Endodermal cell (in vitro differentiated cells): Measurements from ENCODE around the gene ADGRG6. TPM values are rescaled to one million over a fixed set of nuclear protein-coding genes. Genes with fewer than 3 reads are reported as not detected.
A peak's percentile ranks its signal among the peaks of the same experiment; 100 is the strongest.

Experiments used
- DNase-seq: peaks from one replicate; pipeline ENCODE4 v3.0.0-alpha.2; 2017
- H3K27ac ChIP-seq: 2 replicates; pipeline ENCODE4 v1.5.1; 2013; ENCODE audit warnings: mild to moderate bottlenecking, low read depth, low read length, moderate library complexity
- H3K27me3 ChIP-seq: 2 replicates; pipeline ENCODE4 v1.6.1; 2013; ENCODE audit warnings: mild to moderate bottlenecking, low read length, moderate library complexity; ENCODE audit not compliant: insufficient read depth, control insufficient read depth, poor library complexity, severe bottlenecking
- H3K36me3 ChIP-seq: 2 replicates; pipeline ENCODE4 v1.7.0; 2013; ENCODE audit warnings: mild to moderate bottlenecking, low read length, moderate library complexity; ENCODE audit not compliant: control insufficient read depth, insufficient read depth
- H3K4me1 ChIP-seq: one replicate; pipeline ENCODE4 v1.7.0; 2013; ENCODE audit warnings: low read length; ENCODE audit not compliant: control insufficient read depth, insufficient read depth
- H3K4me3 ChIP-seq: 2 replicates; pipeline ENCODE4 v1.5.1; 2013; ENCODE audit warnings: mild to moderate bottlenecking, low read length, moderate library complexity
- H3K9ac ChIP-seq: 2 replicates; pipeline ENCODE4 v1.6.1; 2013; ENCODE audit warnings: mild to moderate bottlenecking, low read length, moderate library complexity; ENCODE audit not compliant: poor library complexity, severe bottlenecking; ENCODE audit errors: extremely low read depth
- H3K9me3 ChIP-seq: 2 replicates; pipeline ENCODE4 v1.6.1; 2013; ENCODE audit warnings: mild to moderate bottlenecking, low read length, moderate library complexity; ENCODE audit not compliant: control insufficient read depth
- H3K27ac Mint-ChIP-seq: 2 replicates; pipeline ENCODE4 v1.8.0; 2020; ENCODE audit warnings: mixed read lengths
- H3K27me3 Mint-ChIP-seq: 2 replicates; pipeline ENCODE4 v1.8.0; 2021; ENCODE audit warnings: mild to moderate bottlenecking, mixed read lengths; ENCODE audit not compliant: insufficient read depth
- H3K36me3 Mint-ChIP-seq: 2 replicates; pipeline ENCODE4 v1.8.0; 2020; ENCODE audit warnings: low read depth, mixed read lengths
- H3K4me1 Mint-ChIP-seq: 2 replicates; pipeline ENCODE4 v1.8.0; 2020; ENCODE audit warnings: mixed read lengths
- H3K4me3 Mint-ChIP-seq: 2 replicates; pipeline ENCODE4 v1.8.0; 2020; ENCODE audit warnings: mild to moderate bottlenecking, moderate library complexity, mixed read lengths
- H3K9me3 Mint-ChIP-seq: 2 replicates; pipeline ENCODE4 v1.8.0; 2020; ENCODE audit warnings: mild to moderate bottlenecking, mixed read lengths
- WGBS, 2 experiments: methylation state at CpG; one replicate each; pipeline versions ENCODE4 v1.1.5 to v1.1.7; 2013; ENCODE audit warnings: missing lambda C conversion rate in 2 of 2, mixed read lengths in 1 of 2; ENCODE audit not compliant: insufficient coverage in 1 of 2, insufficient read length in 1 of 2; 5-methylcytosine and 5-hydroxymethylcytosine counted together
- total RNA-seq, 2 donors: library from RNA; stranded (reverse); fragmentation: NEBNext Ultra II Directional in 1 of 2; extraction: Animal tissue kit (Norgen Biotek cat#: 25700) in 1 of 2; gene quantifications; 2 replicates in 1 of 2; 3 replicates in 1 of 2; pipeline ENCODE4 v1.2.1, GENCODE V29; 2021
- TF ChIP-seq, protein P1 (sequence below): fragments of 200-600 bp; sonication (generic); conservative IDR thresholded peaks from 2 replicates; pipeline ENCODE4 v1.5.0; 2021; ENCODE audit warnings: antibody characterized with exemption, mild to moderate bottlenecking

The ADGRG6 gene
- total RNA-seq, 2 donors from 2014 or later = 20.4 to 26.8 TPM

DNA sequence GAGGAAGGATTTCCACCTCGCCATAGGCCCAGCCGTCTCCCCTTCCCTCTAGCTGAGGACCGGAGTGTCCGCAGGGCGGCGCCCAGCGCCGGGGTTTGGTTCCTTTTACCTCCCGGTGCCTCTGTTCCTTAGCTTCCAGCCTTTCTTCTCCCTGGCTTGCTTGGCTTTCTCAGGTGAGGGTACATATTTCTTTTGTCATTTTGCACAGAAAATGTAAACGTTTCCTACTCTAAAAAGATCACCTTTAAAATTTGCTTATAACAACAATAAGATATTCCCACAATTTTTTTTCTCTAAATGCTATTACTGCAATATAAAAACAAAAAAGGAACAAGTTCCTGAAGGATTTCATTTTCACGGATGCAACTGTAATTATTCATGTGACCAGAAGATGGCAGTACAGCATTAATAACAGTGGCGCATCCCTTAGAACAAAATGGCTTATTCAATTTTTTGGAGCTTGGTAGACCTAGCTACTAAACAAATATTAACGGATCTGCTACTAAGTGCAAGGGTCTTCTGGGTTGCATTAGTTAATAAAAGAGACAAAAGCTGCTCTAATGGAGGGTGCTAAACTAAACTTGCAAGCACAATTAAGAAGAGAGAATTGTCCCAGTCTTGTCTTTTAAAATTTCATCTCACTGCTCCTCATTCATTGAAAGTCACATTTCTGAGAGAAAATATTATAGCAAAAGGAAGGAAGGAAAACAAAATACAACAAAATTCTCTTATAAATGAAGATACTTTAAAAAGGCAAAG, 172.9 kb downstream of the ADGRG6 start:
- Mint-ChIP-seq H3K36me3 (no peaks in the 10 kb centered on the region), H3K4me3 (no peak overlapping the region), H3K4me1 (peaks cover 5% of the 10 kb centered on the region), H3K27ac (no peak overlapping the region), H3K27me3 (no peaks in the 10 kb centered on the region), H3K9me3 (no peaks in the 10 kb centered on the region)
- Histone ChIP-seq H3K4me1 (no peaks in the 10 kb centered on the region), H3K4me3 (no peak overlapping the region), H3K27me3 (no peaks in the 10 kb centered on the region), H3K9ac (no peak overlapping the region), H3K9me3 (no peaks in the 10 kb centered on the region), H3K36me3 (no peaks in the 10 kb centered on the region), H3K27ac (no peak overlapping the region)
- WGBS, 2 experiments = 8 to 9% methylated on average over 11 to 13 of the region's 13 CpGs
- peak; percentile 91 for DNase-seq
- TF ChIP-seq, protein P1, sequence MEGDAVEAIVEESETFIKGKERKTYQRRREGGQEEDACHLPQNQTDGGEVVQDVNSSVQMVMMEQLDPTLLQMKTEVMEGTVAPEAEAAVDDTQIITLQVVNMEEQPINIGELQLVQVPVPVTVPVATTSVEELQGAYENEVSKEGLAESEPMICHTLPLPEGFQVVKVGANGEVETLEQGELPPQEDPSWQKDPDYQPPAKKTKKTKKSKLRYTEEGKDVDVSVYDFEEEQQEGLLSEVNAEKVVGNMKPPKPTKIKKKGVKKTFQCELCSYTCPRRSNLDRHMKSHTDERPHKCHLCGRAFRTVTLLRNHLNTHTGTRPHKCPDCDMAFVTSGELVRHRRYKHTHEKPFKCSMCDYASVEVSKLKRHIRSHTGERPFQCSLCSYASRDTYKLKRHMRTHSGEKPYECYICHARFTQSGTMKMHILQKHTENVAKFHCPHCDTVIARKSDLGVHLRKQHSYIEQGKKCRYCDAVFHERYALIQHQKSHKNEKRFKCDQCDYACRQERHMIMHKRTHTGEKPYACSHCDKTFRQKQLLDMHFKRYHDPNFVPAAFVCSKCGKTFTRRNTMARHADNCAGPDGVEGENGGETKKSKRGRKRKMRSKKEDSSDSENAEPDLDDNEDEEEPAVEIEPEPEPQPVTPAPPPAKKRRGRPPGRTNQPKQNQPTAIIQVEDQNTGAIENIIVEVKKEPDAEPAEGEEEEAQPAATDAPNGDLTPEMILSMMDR = peak; percentile 89

DNA sequence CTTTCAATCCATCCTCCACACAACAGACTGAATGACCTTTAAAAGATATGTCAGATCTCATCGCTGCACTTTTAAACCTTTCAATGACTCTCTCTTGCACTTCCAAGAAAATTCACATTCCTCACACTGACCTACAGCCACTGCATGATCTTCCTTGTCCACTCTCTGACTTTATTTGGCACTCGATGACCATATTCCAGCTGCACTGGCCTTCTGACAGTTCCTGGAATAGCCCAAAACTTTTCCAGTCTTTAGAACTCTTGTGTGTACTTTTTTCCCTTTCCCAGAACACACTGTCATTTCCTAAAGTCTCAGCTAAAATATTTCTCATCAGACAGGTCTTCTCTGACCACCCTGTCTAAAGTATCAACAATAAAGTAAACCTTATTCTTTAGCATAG, 174.6 kb downstream of the ADGRG6 start:
- Mint-ChIP-seq H3K27ac (no peak overlapping the region), H3K27me3 (no peaks in the 10 kb centered on the region), H3K4me3 (no peak overlapping the region), H3K36me3 (no peaks in the 10 kb centered on the region), H3K4me1 (peaks cover 7% of the 10 kb centered on the region), H3K9me3 (no peaks in the 10 kb centered on the region)
- Histone ChIP-seq H3K9me3 (no peaks in the 10 kb centered on the region), H3K4me1 (no peaks in the 10 kb centered on the region), H3K27ac (no peak overlapping the region), H3K36me3 (no peaks in the 10 kb centered on the region), H3K27me3 (no peaks in the 10 kb centered on the region), H3K4me3 (no peak overlapping the region), H3K9ac (no peak overlapping the region)
- whole genome bisulfite sequencing, 2 experiments = 89 to 96% methylated on average over 2 of the region's 2 CpGs
- no peak for DNase-seq
- TF ChIP-seq, protein P1 = no peak

DNA sequence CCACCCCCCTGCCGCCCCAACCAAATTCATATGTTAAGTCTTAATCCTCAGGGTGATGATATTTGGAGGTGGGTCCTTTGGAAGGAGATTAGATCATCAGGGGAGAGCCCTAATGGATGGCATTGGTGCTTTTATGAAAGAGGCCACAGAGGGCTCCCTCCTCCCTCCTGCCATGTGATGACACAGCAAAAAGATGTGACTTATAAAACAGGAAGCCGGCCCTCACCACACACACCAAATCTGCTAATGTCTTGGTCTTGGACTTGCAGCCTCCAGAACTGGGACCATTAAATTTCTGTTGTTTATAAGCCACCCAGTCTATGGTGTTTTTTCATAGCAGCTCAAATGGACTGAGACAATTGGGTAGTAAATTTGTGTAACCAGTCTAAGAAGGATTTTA, 176.3 kb downstream of the ADGRG6 start:
- Mint-ChIP-seq H3K27me3 (no peaks in the 10 kb centered on the region), H3K27ac (no peak overlapping the region)
- no peak overlapping the region for H3K27ac ChIP-seq

More for the DNA sequence above, 176.3 kb downstream of the ADGRG6 start:
- H3K9me3 ChIP-seq = no peaks in the 10 kb centered on the region
- H3K4me1 ChIP-seq = no peaks in the 10 kb centered on the region
- TF ChIP-seq, protein P1 = no peak
- peaks cover 8% of the 10 kb centered on the region for H3K4me1 Mint-ChIP-seq
- no peak overlapping the region for H3K4me3 Mint-ChIP-seq
- no peaks in the 10 kb centered on the region for H3K36me3 Mint-ChIP-seq
- DNase-seq = peak; percentile 67
- no peaks in the 10 kb centered on the region for H3K9me3 Mint-ChIP-seq
- no peaks in the 10 kb centered on the region for H3K27me3 ChIP-seq
- no peak overlapping the region for H3K4me3 ChIP-seq
- H3K9ac ChIP-seq = no peak overlapping the region
- 84% methylated on average over 1 of the region's 2 CpGs; no CpG with 5 or more reads in 1 of the 2 experiments for WGBS, 2 experiments
- no peaks in the 10 kb centered on the region for H3K36me3 ChIP-seq
